HG02981 (cell line): ENCODE measurements around the gene PRND.
"Not testable (repeated sequence)": the region's sequence is repeated elsewhere in the genome, so short reads cannot be mapped to it uniquely, and the experiment has no call there.

Experiments used
- ATAC-seq: cut with Tn5 transposase; IDR thresholded peaks from one replicate; pipeline ENCODE4 v1.9.1; 2021; ENCODE audit warnings: mild to moderate bottlenecking, moderate library complexity; ENCODE audit not compliant: unreplicated experiment

PRND gene

GRCh38 chr20:4736875-4737274, 15.2 kb downstream of the PRND start:
- ATAC-seq, result no peak

- no peak for ATAC-seq
These were observed 16.3 kb downstream of the PRND start for GRCh38 chr20:4737857-4738627.

GRCh38 chr20:4740774-4741431, 19.2 kb downstream of the PRND start:
- ATAC-seq, result no peak

- ATAC-seq, result no peak
These were observed 27.1 kb downstream of the PRND start for GRCh38 chr20:4748847-4749246.

- ATAC-seq, result no peak
These were observed 27.6 kb downstream of the PRND start for GRCh38 chr20:4749326-4749725.

GRCh38 chr20:4750381-4750780, 28.7 kb downstream of the PRND start:
- ATAC-seq, result no peak

GRCh38 chr20:4759100-4759884, 37.6 kb downstream of the PRND start:
- ATAC-seq, result not testable (repeated sequence)

- no peak for ATAC-seq
These were observed 41.6 kb downstream of the PRND start for GRCh38 chr20:4763261-4763660.

- no peak for ATAC-seq
These were observed 42.2 kb downstream of the PRND start for GRCh38 chr20:4763723-4764510.

- no peak for ATAC-seq
These were observed 43.1 kb downstream of the PRND start for GRCh38 chr20:4764805-4765204.

- no peak for ATAC-seq
These were observed 44.0 kb downstream of the PRND start for GRCh38 chr20:4765681-4766080.

- no peak for ATAC-seq
These were observed 44.9 kb downstream of the PRND start for GRCh38 chr20:4766631-4767030.

- ATAC-seq, result no peak
These were observed 45.4 kb downstream of the PRND start for GRCh38 chr20:4767084-4767483.

- no peak for ATAC-seq
These were observed 47.6 kb downstream of the PRND start for GRCh38 chr20:4769328-4769727.

- no peak for ATAC-seq
These were observed 48.3 kb downstream of the PRND start for GRCh38 chr20:4770026-4770425.

- no peak for ATAC-seq
These were observed 49.3 kb downstream of the PRND start for GRCh38 chr20:4771004-4771403.

GRCh38 chr20:4772132-4772531, 50.4 kb downstream of the PRND start:
- ATAC-seq, result no peak

- ATAC-seq, result not testable (repeated sequence)
These were observed 51.3 kb downstream of the PRND start for GRCh38 chr20:4773014-4773413.

- no peak for ATAC-seq
These were observed 52.0 kb downstream of the PRND start for GRCh38 chr20:4773736-4774135.

- ATAC-seq, result no peak
These were observed 52.5 kb downstream of the PRND start for GRCh38 chr20:4774207-4774606.
